ENCODE measurements around the gene TRIB2. TPM values are rescaled to one million over a fixed set of nuclear protein-coding genes. Genes with fewer than 3 reads are reported as not detected.

Gene TRIB2
- total RNA-seq, 1 donor from 2014 or later, result 50.7 TPM

- DNase-seq (no peak), ATAC-seq (no peak)
- H3K4me1 ChIP-seq, result peaks cover 5% of the 10 kb centered on the region
- H3K36me3 ChIP-seq, result no peaks in the 10 kb centered on the region
- H3K27me3 ChIP-seq, result no peaks in the 10 kb centered on the region
- no peak overlapping the region for H3K4me3 ChIP-seq
- H3K27ac ChIP-seq, result no peak overlapping the region
- intact Hi-C loops (cut with DNase I), result no loop called here
- no peak for TF ChIP-seq CTCF (IDR thresholded peaks at IDR 0.05)
- no peaks in the 10 kb centered on the region for H3K9me3 ChIP-seq
Observed at GRCh38 chr2:12705742-12706141, 11.0 kb upstream of the TRIB2 start.

GRCh38 chr2:12708508-12709206 lies 8.1 kb upstream of the TRIB2 start:
- Histone ChIP-seq H3K4me3 (no peak overlapping the region), H3K9me3 (no peaks in the 10 kb centered on the region), H3K27me3 (no peaks in the 10 kb centered on the region), H3K4me1 (peaks cover 5% of the 10 kb centered on the region), H3K36me3 (no peaks in the 10 kb centered on the region), H3K27ac (no peak overlapping the region)
- intact Hi-C loops (cut with DNase I), result no loop called here
- no peak for DNase-seq
- ATAC-seq, result no peak
- no peak for TF ChIP-seq CTCF (IDR thresholded peaks at IDR 0.05)

- no peaks in the 10 kb centered on the region for H3K9me3 ChIP-seq
- no peak for DNase-seq
- no peak for TF ChIP-seq CTCF (IDR thresholded peaks at IDR 0.05)
- H3K27ac ChIP-seq, result no peak overlapping the region
- no peak for ATAC-seq
- peaks cover 6% of the 10 kb centered on the region for H3K4me1 ChIP-seq
- no peak overlapping the region for H3K4me3 ChIP-seq
- intact Hi-C loops (cut with DNase I), result no loop called here
- no peaks in the 10 kb centered on the region for H3K36me3 ChIP-seq
- H3K27me3 ChIP-seq, result no peaks in the 10 kb centered on the region
Observed at GRCh38 chr2:12709207-12709522, 7.6 kb upstream of the TRIB2 start.

GRCh38 chr2:12710301-12710700 lies 6.4 kb upstream of the TRIB2 start:
- Histone ChIP-seq H3K27ac (no peak overlapping the region), H3K27me3 (no peaks in the 10 kb centered on the region), H3K4me1 (peaks cover 15% of the 10 kb centered on the region), H3K9me3 (no peaks in the 10 kb centered on the region), H3K36me3 (no peaks in the 10 kb centered on the region), H3K4me3 (no peak overlapping the region)
- no peak for TF ChIP-seq CTCF (IDR thresholded peaks at IDR 0.05)
- ATAC-seq (no peak), DNase-seq (no peak)
- intact Hi-C loops (cut with DNase I), result loop anchor here (10.0 kb wide), 1 partner anchor 846 kb away; no protein-coding TSS in a partner anchor

GRCh38 chr2:12711339-12711738 lies 5.4 kb upstream of the TRIB2 start:
- DNase-seq, result no peak
- no peak overlapping the region for H3K4me3 ChIP-seq
- H3K4me1 ChIP-seq, result peaks cover 24% of the 10 kb centered on the region
- no peaks in the 10 kb centered on the region for H3K9me3 ChIP-seq
- H3K27me3 ChIP-seq, result no peaks in the 10 kb centered on the region
- intact Hi-C loops (cut with DNase I), result loop anchor here (10.0 kb wide), 1 partner anchor 847 kb away; no protein-coding TSS in a partner anchor
- TF ChIP-seq CTCF (IDR thresholded peaks at IDR 0.05), result no peak
- no peak for ATAC-seq
- no peak overlapping the region for H3K27ac ChIP-seq
- no peaks in the 10 kb centered on the region for H3K36me3 ChIP-seq

GRCh38 chr2:12712881-12713280 lies 3.9 kb upstream of the TRIB2 start:
- H3K36me3 ChIP-seq, result no peaks in the 10 kb centered on the region
- H3K27ac ChIP-seq, result no peak overlapping the region
- intact Hi-C loops (cut with DNase I), result loop anchor here (10.0 kb wide), 1 partner anchor 848 kb away; no protein-coding TSS in a partner anchor
- no peak for TF ChIP-seq CTCF (IDR thresholded peaks at IDR 0.05)
- DNase-seq, result no peak
- peaks cover 24% of the 10 kb centered on the region for H3K4me1 ChIP-seq
- H3K27me3 ChIP-seq, result no peaks in the 10 kb centered on the region
- H3K9me3 ChIP-seq, result no peaks in the 10 kb centered on the region
- no peak for ATAC-seq
- no peak overlapping the region for H3K4me3 ChIP-seq

Data from upper lobe of right lung (tissue), 1 donor.